CD14-positive monocyte (primary cell): ENCODE results near the gene CCDC178. TPM values are rescaled to one million over a fixed set of nuclear protein-coding genes. Genes with fewer than 3 reads are reported as not detected.

Experiments used
- DNase-seq, 3 donors: peaks; one replicate each; pipeline ENCODE4 v3.0.0-alpha.2; 2011 to 2022
- H2AFZ ChIP-seq: 2 replicates; pipeline ENCODE4 v1.6.0; 2012; ENCODE audit warnings: mild to moderate bottlenecking, low read depth, low read length, inconsistent platforms; ENCODE audit not compliant: insufficient read depth, poor library complexity, severe bottlenecking
- H3K27ac ChIP-seq, 2 donors: 1 replicate in 1 of 2; 2 replicates in 1 of 2; pipeline ENCODE4 v1.5.1; 2012 to 2013; ENCODE audit warnings: low read length in 2 of 2, control low read depth in 1 of 2, inconsistent platforms in 1 of 2, low read depth in 1 of 2, mild to moderate bottlenecking in 1 of 2
- H3K27me3 ChIP-seq, 2 donors: one replicate each; pipeline versions ENCODE4 v1.6.0 to v1.6.1; 2011 to 2013; ENCODE audit warnings: low read length in 2 of 2; ENCODE audit not compliant: control insufficient read depth in 2 of 2, insufficient read depth in 2 of 2
- H3K36me3 ChIP-seq, 2 donors: replicated peaks in 1 of 2; 1 replicate in 1 of 2; 2 replicates in 1 of 2; pipeline versions ENCODE4 v1.5.1 to v1.6.1; 2012 to 2013; ENCODE audit warnings: low read length in 2 of 2, control low read depth in 1 of 2, inconsistent platforms in 1 of 2, mild to moderate bottlenecking in 1 of 2; ENCODE audit not compliant: insufficient read depth in 2 of 2, control insufficient read depth in 1 of 2
- H3K4me1 ChIP-seq, 2 donors: 1 replicate in 1 of 2; 2 replicates in 1 of 2; pipeline versions ENCODE4 v1.5.1 to v1.6.1; 2012 to 2013; ENCODE audit warnings: low read length in 2 of 2, control low read depth in 1 of 2, inconsistent platforms in 1 of 2, mild to moderate bottlenecking in 1 of 2, moderate library complexity in 1 of 2; ENCODE audit not compliant: insufficient read depth in 2 of 2, control insufficient read depth in 1 of 2
- H3K4me2 ChIP-seq: replicated peaks from 2 replicates; pipeline ENCODE3; 2012; ENCODE audit warnings: low read length, moderate library complexity, mild to moderate bottlenecking; ENCODE audit not compliant: poor library complexity, severe bottlenecking; ENCODE audit errors: extremely low read depth
- H3K4me3 ChIP-seq, 3 experiments: fragments of 200-600 bp in 1 of 3; sonication (generic) in 1 of 3; replicated peaks in 1 of 3; 1 replicate in 2 of 3; 2 replicates in 1 of 3; pipeline ENCODE4 v1.5.1; 2011 to 2013; ENCODE audit warnings: low read length in 3 of 3, mild to moderate bottlenecking in 3 of 3, control low read depth in 2 of 3, low read depth in 2 of 3, inconsistent platforms in 1 of 3, moderate library complexity in 1 of 3
- H3K79me2 ChIP-seq: 2 replicates; pipeline ENCODE4 v1.6.0; 2012; ENCODE audit warnings: mild to moderate bottlenecking, control low read depth, inconsistent platforms, low read length, moderate library complexity; ENCODE audit not compliant: insufficient read depth
- H3K9ac ChIP-seq: 2 replicates; pipeline ENCODE4 v1.6.0; 2017; ENCODE audit warnings: low read length, mild to moderate bottlenecking; ENCODE audit not compliant: insufficient read depth, poor library complexity, severe bottlenecking
- H3K9me3 ChIP-seq, 2 donors: replicated peaks in 1 of 2; 1 replicate in 1 of 2; 2 replicates in 1 of 2; pipeline versions ENCODE4 v1.5.1 to v1.6.1; 2012 to 2013; ENCODE audit warnings: low read length in 2 of 2, control low read depth in 1 of 2; ENCODE audit not compliant: control insufficient read depth in 1 of 2, insufficient read depth in 1 of 2
- H4K20me1 ChIP-seq: 2 replicates; pipeline ENCODE4 v1.6.0; 2012; ENCODE audit warnings: mild to moderate bottlenecking, low read length, control low read depth, moderate library complexity; ENCODE audit not compliant: insufficient read depth
- H3K27ac Mint-ChIP-seq, 7 donors: one replicate each; pipeline ENCODE4 v1.8.0; 2020; ENCODE audit warnings: mild to moderate bottlenecking in 7 of 7, mixed read lengths in 7 of 7, moderate library complexity in 6 of 7, inconsistent platforms in 2 of 7
- H3K27me3 Mint-ChIP-seq, 3 donors: one replicate each; pipeline ENCODE4 v1.8.0; 2021 to 2022; ENCODE audit warnings: low read depth in 3 of 3, mild to moderate bottlenecking in 3 of 3, mixed read lengths in 3 of 3, moderate library complexity in 3 of 3, inconsistent platforms in 1 of 3
- H3K36me3 Mint-ChIP-seq, 2 donors: one replicate each; pipeline ENCODE4 v1.8.0; 2020; ENCODE audit warnings: mixed read lengths in 2 of 2, inconsistent platforms in 1 of 2, mild to moderate bottlenecking in 1 of 2
- H3K4me1 Mint-ChIP-seq: one replicate; pipeline ENCODE4 v1.8.0; 2020; ENCODE audit warnings: mild to moderate bottlenecking, mixed read lengths
- H3K4me3 Mint-ChIP-seq, 2 donors: one replicate each; pipeline ENCODE4 v1.8.0; 2020; ENCODE audit warnings: mild to moderate bottlenecking in 2 of 2, mixed read lengths in 2 of 2, moderate library complexity in 1 of 2
- H3K9me3 Mint-ChIP-seq, 7 donors: one replicate each; pipeline ENCODE4 v1.8.0; 2020 to 2022; ENCODE audit warnings: mixed read lengths in 7 of 7, mild to moderate bottlenecking in 6 of 7, moderate library complexity in 6 of 7, inconsistent platforms in 2 of 7
- CTCF ChIP-seq: fragments of 200-600 bp; IDR thresholded peaks from one replicate; pipeline ENCODE4 v1.8.0; 2022; ENCODE audit warnings: antibody characterized with exemption, mild to moderate bottlenecking
- WGBS: methylation state at CpG from one replicate; pipeline ENCODE4 v1.1.5; 2013; ENCODE audit warnings: missing lambda C conversion rate; ENCODE audit not compliant: insufficient coverage; 5-methylcytosine and 5-hydroxymethylcytosine counted together
- intact Hi-C, 2 donors: fragments of 100-400 bp; cut with micrococcal nuclease; formaldehyde crosslinking; loops; one replicate each; pipeline versions ENCODE4 v1.15.0 to v1.15.1; 2023
- polyA plus RNA-seq, 3 donors: library from polyadenylated mRNA; depleted of rRNA in 1 of 3; unstranded in 2 of 3; stranded (reverse) in 1 of 3; fragments of 300-500 nt in 2 of 3; fragments of >200 nt in 1 of 3; fragmentation: Illumina TruSeq in 2 of 3; gene quantifications; 1 replicate in 2 of 3; 2 replicates in 1 of 3; pipeline ENCODE4 v1.2.3, GENCODE V29; 2012 to 2021

The CCDC178 gene
- polyA plus RNA-seq, 3 donors, result not detected

GRCh38 chr18:33369711-33370449 lies 70.6 kb downstream of the CCDC178 start:
- no peak overlapping the region for H3K27ac Mint-ChIP-seq
- H3K27me3 Mint-ChIP-seq, result no peaks in the 10 kb centered on the region
- TF ChIP-seq CTCF, result no peak

GRCh38 chr18:33356735-33357134 lies 83.8 kb downstream of the CCDC178 start:
- Mint-ChIP-seq H3K4me1 (no peaks in the 10 kb centered on the region), H3K27me3 (no peaks in the 10 kb centered on the region)
- intact Hi-C loops, result no loop called here

More at GRCh38 chr18:33369711-33370449, 70.6 kb downstream of the CCDC178 start:
- H3K27ac ChIP-seq, result no peak overlapping the region
- no peaks in the 10 kb centered on the region for H3K9me3 ChIP-seq
- H4K20me1 ChIP-seq, result no peaks in the 10 kb centered on the region
- no peak overlapping the region for H2AFZ ChIP-seq
- no peaks in the 10 kb centered on the region for H3K27me3 ChIP-seq
- H3K4me3 Mint-ChIP-seq, result no peak overlapping the region
- peaks cover 0 to 3% (median 0%) of the 10 kb centered on the region in 7 donors for H3K9me3 Mint-ChIP-seq
- H3K36me3 ChIP-seq, result no peaks in the 10 kb centered on the region
- H3K4me2 ChIP-seq, result no peak overlapping the region
- no peaks in the 10 kb centered on the region for H3K4me1 ChIP-seq
- H3K9ac ChIP-seq, result no peak overlapping the region
- intact Hi-C loops, result no loop called here
- H3K4me1 Mint-ChIP-seq, result no peaks in the 10 kb centered on the region
- H3K36me3 Mint-ChIP-seq, result no peaks in the 10 kb centered on the region
- no peaks in the 10 kb centered on the region for H3K79me2 ChIP-seq
- 100% methylated on average over 1 of the region's 8 CpGs for WGBS
- no peak overlapping the region for H3K4me3 ChIP-seq
- DNase-seq, result no peak

More at GRCh38 chr18:33356735-33357134, 83.8 kb downstream of the CCDC178 start:
- no peak overlapping the region for H3K4me3 Mint-ChIP-seq
- peaks cover 0 to 7% (median 0%) of the 10 kb centered on the region in 7 donors for H3K9me3 Mint-ChIP-seq
- Histone ChIP-seq H3K4me3 (no peak overlapping the region), H3K36me3 (no peaks in the 10 kb centered on the region), H3K4me2 (no peak overlapping the region), H2AFZ (no peak overlapping the region), H3K9ac (no peak overlapping the region), H4K20me1 (no peaks in the 10 kb centered on the region), H3K4me1 (no peaks in the 10 kb centered on the region), H3K9me3 (no peaks in the 10 kb centered on the region), H3K27me3 (no peaks in the 10 kb centered on the region), H3K27ac (no peak overlapping the region), H3K79me2 (no peaks in the 10 kb centered on the region)
- no peak overlapping the region for H3K27ac Mint-ChIP-seq
- no peak for TF ChIP-seq CTCF
- no peak for DNase-seq
- no peaks in the 10 kb centered on the region for H3K36me3 Mint-ChIP-seq
- WGBS, result no CpG with 5 or more reads among the region's 1 CpG
